IMR-90 (cell line): ENCODE results near the gene TXNDC9. TPM values are rescaled to one million over a fixed set of nuclear protein-coding genes. Genes with fewer than 3 reads are reported as not detected.

Experiments used
- ATAC-seq: fragments of 200-7000 bp; cut with Tn5 transposase; 2 replicates; pipeline ENCODE4 v1.9.1; 2020; ENCODE audit warnings: low read depth, mild to moderate bottlenecking, moderate library complexity
- BruUV-seq: library from RNA; stranded (reverse); fragments of 400-500 nt; replicated peaks from 2 replicates; lab custom pipeline; 2021; lab: Mats Ljungman, UMichigan
- CTCF ChIA-PET: fragments of 300-600 bp; formaldehyde crosslinking; extraction: SDS; loops from one replicate; lab custom pipeline; 2021; ENCODE audit warnings: antibody characterized with exemption; lab: Yijun Ruan, JAX
- POLR2A ChIA-PET: fragments of 300-600 bp; sonication (Branson Sonifier 250); formaldehyde crosslinking; loops from one replicate; lab custom pipeline; 2022; ENCODE audit warnings: antibody characterized with exemption; ENCODE audit not compliant: unreplicated experiment; lab: Charles Lee
- DNase-seq: peaks from one replicate; pipeline ENCODE4 v3.0.0; 2013
- H2AFZ ChIP-seq: replicated peaks from 2 replicates; pipeline ENCODE3; 2013; ENCODE audit warnings: low read length, mild to moderate bottlenecking; ENCODE audit not compliant: poor library complexity
- H2AK5ac ChIP-seq: 2 replicates; pipeline ENCODE4 v1.6.1; 2013; ENCODE audit warnings: low read depth, low read length, inconsistent platforms
- H2AK9ac ChIP-seq: replicated peaks from 2 replicates; pipeline ENCODE3; 2013; ENCODE audit warnings: mild to moderate bottlenecking, low read depth, low read length, moderate library complexity; ENCODE audit not compliant: poor library complexity
- H2BK120ac ChIP-seq: 2 replicates; pipeline ENCODE4 v1.6.1; 2013; ENCODE audit warnings: low read depth, low read length, inconsistent platforms
- H2BK15ac ChIP-seq: 3 replicates; pipeline ENCODE4 v1.6.1; 2013; ENCODE audit warnings: low read depth, low read length, inconsistent platforms
- H2BK20ac ChIP-seq: 2 replicates; pipeline ENCODE4 v1.6.1; 2013; ENCODE audit warnings: low read depth, mild to moderate bottlenecking, inconsistent platforms, low read length, moderate library complexity
- H2BK5ac ChIP-seq: 2 replicates; pipeline ENCODE4 v1.6.1; 2013; ENCODE audit warnings: mild to moderate bottlenecking, low read depth, low read length, inconsistent platforms; ENCODE audit not compliant: poor library complexity, severe bottlenecking
- H3K14ac ChIP-seq: replicated peaks from 2 replicates; pipeline ENCODE4 v1.6.1; 2013; ENCODE audit warnings: low read depth, low read length, inconsistent platforms
- H3K18ac ChIP-seq: 2 replicates; pipeline ENCODE4 v1.6.1; 2013; ENCODE audit warnings: low read depth, low read length, control low read depth
- H3K23ac ChIP-seq: 2 replicates; pipeline ENCODE4 v1.6.1; 2013; ENCODE audit warnings: low read depth, low read length, inconsistent platforms
- H3K27ac ChIP-seq: 2 replicates; pipeline ENCODE4 v1.5.1; 2013; ENCODE audit warnings: mild to moderate bottlenecking, control low read depth, low read length; ENCODE audit not compliant: insufficient read depth
- H3K27me3 ChIP-seq: 2 replicates; pipeline ENCODE4 v1.6.1; 2013; ENCODE audit warnings: low read length; ENCODE audit not compliant: control insufficient read depth, insufficient read depth
- H3K36me3 ChIP-seq: 2 replicates; pipeline ENCODE4 v1.6.1; 2013; ENCODE audit warnings: low read length, mixed read lengths; ENCODE audit not compliant: control insufficient read depth, insufficient read depth
- H3K4ac ChIP-seq: 2 replicates; pipeline ENCODE4 v1.6.1; 2013; ENCODE audit warnings: low read depth, low read length, inconsistent platforms
- H3K4me1 ChIP-seq: 2 replicates; pipeline ENCODE4 v1.6.1; 2013; ENCODE audit warnings: low read length, mixed read lengths; ENCODE audit not compliant: control insufficient read depth, insufficient read depth
- H3K4me2 ChIP-seq: 2 replicates; pipeline ENCODE4 v1.6.1; 2013; ENCODE audit warnings: low read depth, mild to moderate bottlenecking, control low read depth, low read length, moderate library complexity
- H3K4me3 ChIP-seq: 2 replicates; pipeline ENCODE4 v1.5.1; 2013; ENCODE audit warnings: low read depth, mild to moderate bottlenecking, control low read depth, low read length, moderate library complexity; ENCODE audit not compliant: insufficient read depth
- H3K56ac ChIP-seq: 2 replicates; pipeline ENCODE4 v1.6.1; 2013; ENCODE audit warnings: low read length, inconsistent platforms; ENCODE audit not compliant: insufficient read depth; ENCODE audit errors: extremely low read depth
- H3K79me1 ChIP-seq, 2 experiments: 2 replicates each; pipeline ENCODE4 v1.6.1; 2013; ENCODE audit warnings: low read length in 2 of 2, inconsistent platforms in 1 of 2, low read depth in 1 of 2
- H3K9ac ChIP-seq: 2 replicates; pipeline ENCODE4 v1.6.1; 2013; ENCODE audit warnings: low read depth, low read length, control low read depth
- H3K9me1 ChIP-seq: 2 replicates; pipeline ENCODE4 v1.6.1; 2013; ENCODE audit warnings: low read length, inconsistent platforms; ENCODE audit not compliant: insufficient read depth
- H3K9me3 ChIP-seq: 2 replicates; pipeline ENCODE4 v1.6.1; 2013; ENCODE audit warnings: low read length; ENCODE audit not compliant: control insufficient read depth, insufficient read depth
- H4K20me1 ChIP-seq: 2 replicates; pipeline ENCODE4 v1.6.1; 2013; ENCODE audit warnings: low read length, inconsistent platforms; ENCODE audit not compliant: insufficient read depth
- H4K5ac ChIP-seq: 2 replicates; pipeline ENCODE4 v1.6.1; 2013; ENCODE audit warnings: mild to moderate bottlenecking, low read depth, low read length, control low read depth
- H4K8ac ChIP-seq, 2 experiments: 2 replicates each; pipeline ENCODE4 v1.6.1; 2013; ENCODE audit warnings: low read depth in 2 of 2, low read length in 2 of 2, control low read depth in 1 of 2, inconsistent platforms in 1 of 2
- H4K91ac ChIP-seq: 2 replicates; pipeline ENCODE4 v1.6.1; 2013; ENCODE audit warnings: low read depth, low read length, inconsistent platforms; ENCODE audit not compliant: insufficient read depth
- BHLHE40 ChIP-seq: fragments of 150-350 bp; IDR thresholded peaks from 2 replicates; pipeline ENCODE4 v1.6.1; 2016; ENCODE audit warnings: mild to moderate bottlenecking, low read depth, low read length
- CEBPB ChIP-seq: IDR thresholded peaks from 2 replicates; pipeline ENCODE4 v1.6.1; 2012; ENCODE audit warnings: low read depth, low read length, improper control_type of control experiment
- CHD1 ChIP-seq: IDR thresholded peaks from 2 replicates; pipeline ENCODE4 v1.6.1; 2012; ENCODE audit warnings: low read depth, low read length, improper control_type of control experiment
- FOS ChIP-seq: fragments of 150-350 bp; IDR thresholded peaks from 2 replicates; pipeline ENCODE4 v1.6.1; 2016; ENCODE audit warnings: low read depth, low read length
- MAFK ChIP-seq: IDR thresholded peaks from 2 replicates; pipeline ENCODE4 v1.6.1; 2012; ENCODE audit warnings: low read depth, low read length, improper control_type of control experiment
- MAZ ChIP-seq: IDR thresholded peaks from 2 replicates; pipeline ENCODE4 v1.6.1; 2012; ENCODE audit warnings: low read depth, mild to moderate bottlenecking, low read length, improper control_type of control experiment, moderate library complexity, borderline replicate concordance
- MXI1 ChIP-seq: IDR thresholded peaks from 2 replicates; pipeline ENCODE4 v1.6.1; 2012; ENCODE audit warnings: low read depth, mild to moderate bottlenecking, low read length, moderate library complexity, borderline replicate concordance
- NFE2L2 ChIP-seq: fragments of 150-350 bp; IDR thresholded peaks from 2 replicates; pipeline ENCODE4 v1.6.1; 2016; ENCODE audit warnings: low read depth, mild to moderate bottlenecking, low read length
- POLR2A ChIP-seq: IDR thresholded peaks from 2 replicates; pipeline ENCODE4 v1.6.1; 2012; ENCODE audit warnings: mild to moderate bottlenecking, low read depth, low read length
- RAD21 ChIP-seq: IDR thresholded peaks from 2 replicates; pipeline ENCODE4 v1.6.1; 2012; ENCODE audit warnings: low read length, improper control_type of control experiment
- RCOR1 ChIP-seq: IDR thresholded peaks from 2 replicates; pipeline ENCODE4 v1.6.1; 2012; ENCODE audit warnings: mild to moderate bottlenecking, low read length, improper control_type of control experiment; ENCODE audit not compliant: insufficient replicate concordance
- RFX5 ChIP-seq: IDR thresholded peaks from 2 replicates; pipeline ENCODE4 v1.8.0; 2012; ENCODE audit warnings: low read depth, mild to moderate bottlenecking, low read length, moderate library complexity
- SMC3 ChIP-seq: fragments of 150-350 bp; IDR thresholded peaks from 2 replicates; pipeline ENCODE4 v1.6.1; 2016; ENCODE audit warnings: low read depth, mild to moderate bottlenecking, antibody characterized with exemption, low read length, moderate library complexity
- dilution Hi-C: fragments of 300-500 bp; cut with HindIII; formaldehyde crosslinking; loops from one replicate; pipeline ENCODE4 v1.14.3; 2018; ENCODE audit warnings: low sequenced_read_pairs; ENCODE audit not compliant: unreplicated experiment
- in situ Hi-C: fragments of 300-500 bp; cut with MboI; formaldehyde crosslinking; loops from 3 replicates; pipeline ENCODE4 v1.14.3; 2019; ENCODE audit warnings: low sequenced_read_pairs, inconsistent platforms, mixed read lengths
- intact Hi-C: fragments of 100-400 bp; cut with micrococcal nuclease; formaldehyde crosslinking; loops from 2 replicates; pipeline ENCODE4 v1.10.0; 2022
- polyA plus RNA-seq, 3 experiments: library from polyadenylated mRNA; depleted of rRNA; stranded (reverse); fragments of >200 nt; gene quantifications; 2 replicates each; pipeline ENCODE4 v1.2.3, GENCODE V29; 2012; ENCODE audit warnings: low replicate concordance in 1 of 3
- total RNA-seq: library from RNA; depleted of rRNA; stranded (reverse); fragments of >200 nt; gene quantifications from 2 replicates; pipeline ENCODE4 v1.2.3, GENCODE V29; 2012
- TF ChIP-seq, protein P1 (sequence below): fragments of 150-350 bp; IDR thresholded peaks from 2 replicates; pipeline ENCODE4 v1.6.1; 2017; ENCODE audit warnings: mild to moderate bottlenecking, antibody characterized with exemption, low read length, low read depth
- TF ChIP-seq, protein P2 (sequence below): conservative IDR thresholded peaks from 2 replicates; pipeline ENCODE4 v1.5.1; 2012; ENCODE audit warnings: mild to moderate bottlenecking, low read depth, low read length, improper control_type of control experiment
- TF ChIP-seq, protein P3 (sequence below): fragments of 150-350 bp; IDR thresholded peaks from 2 replicates; pipeline ENCODE4 v1.6.1; 2016; ENCODE audit warnings: low read depth, mild to moderate bottlenecking, low read length, moderate library complexity, borderline replicate concordance

TXNDC9 gene
- total and polyA plus RNA-seq, 2 of the 4 experiments (the other 2 are of a cell fraction): 33.9 to 55.4 TPM

DNA sequence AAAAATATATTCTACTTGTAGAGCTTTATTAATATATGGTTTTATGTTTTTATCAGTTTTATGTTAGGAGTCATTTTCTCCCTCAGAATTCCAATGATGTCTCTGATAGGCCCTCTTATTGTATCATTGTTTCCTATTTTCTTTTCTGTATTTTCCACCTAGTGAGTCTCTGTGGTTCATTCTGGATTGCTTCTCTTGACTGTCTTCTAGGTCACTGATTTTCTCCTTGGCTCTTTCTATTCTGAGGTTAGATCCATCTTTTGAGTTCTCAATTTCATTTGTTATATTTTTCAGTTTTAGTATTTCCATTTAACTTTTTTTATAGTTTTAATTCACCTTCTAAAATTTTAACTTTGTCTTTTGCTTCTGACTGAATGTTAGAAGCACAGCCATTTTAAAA is 38.6 kb upstream of the TXNDC9 start:
- Histone ChIP-seq H3K9me1 (0 out of 2 replicates have a peak, but pooled peaks cover 3% of the 10 kb centered on the region), H3K18ac (no peak overlapping the region), H3K27ac (no peak overlapping the region), H3K23ac (no peak overlapping the region), H4K91ac (no peak overlapping the region), H2BK120ac (no peak overlapping the region), H2BK5ac (no peak overlapping the region), H3K56ac (no peak overlapping the region), H3K4ac (no peak overlapping the region), H3K4me1 (no peaks in the 10 kb centered on the region), H2BK20ac (no peak overlapping the region), H2BK15ac (no peak overlapping the region), H2AK9ac (no peak overlapping the region), H3K27me3 (no peaks in the 10 kb centered on the region), H2AK5ac (no peak overlapping the region), H4K5ac (no peak overlapping the region), H3K9me3 (peaks cover 2% of the 10 kb centered on the region; the same call in 1 of the 2 replicates), H3K4me3 (no peak overlapping the region), H4K20me1 (no peaks in the 10 kb centered on the region), H3K14ac (no peak overlapping the region), H3K9ac (no peak overlapping the region), H3K4me2 (no peak overlapping the region), H3K79me1 (peaks cover 0 to 6% of the 10 kb centered on the region in 2 experiments; a peak in 1 of 4 replicates), H3K36me3 (peaks cover 30% of the 10 kb centered on the region), H2AFZ (no peak overlapping the region), H4K8ac (no peak overlapping the region)
- CTCF ChIA-PET: no interaction called here
- TF ChIP-seq RFX5: no peak
- TF ChIP-seq, protein P1, sequence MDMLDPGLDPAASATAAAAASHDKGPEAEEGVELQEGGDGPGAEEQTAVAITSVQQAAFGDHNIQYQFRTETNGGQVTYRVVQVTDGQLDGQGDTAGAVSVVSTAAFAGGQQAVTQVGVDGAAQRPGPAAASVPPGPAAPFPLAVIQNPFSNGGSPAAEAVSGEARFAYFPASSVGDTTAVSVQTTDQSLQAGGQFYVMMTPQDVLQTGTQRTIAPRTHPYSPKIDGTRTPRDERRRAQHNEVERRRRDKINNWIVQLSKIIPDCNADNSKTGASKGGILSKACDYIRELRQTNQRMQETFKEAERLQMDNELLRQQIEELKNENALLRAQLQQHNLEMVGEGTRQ: no peak
- no peak for TF ChIP-seq RCOR1
- TF ChIP-seq POLR2A: no peak
- no peak for TF ChIP-seq CEBPB
- no peak for TF ChIP-seq MAZ
- TF ChIP-seq MAFK: no peak
- TF ChIP-seq CHD1: no peak
- TF ChIP-seq NFE2L2: no peak
- TF ChIP-seq, protein P2, sequence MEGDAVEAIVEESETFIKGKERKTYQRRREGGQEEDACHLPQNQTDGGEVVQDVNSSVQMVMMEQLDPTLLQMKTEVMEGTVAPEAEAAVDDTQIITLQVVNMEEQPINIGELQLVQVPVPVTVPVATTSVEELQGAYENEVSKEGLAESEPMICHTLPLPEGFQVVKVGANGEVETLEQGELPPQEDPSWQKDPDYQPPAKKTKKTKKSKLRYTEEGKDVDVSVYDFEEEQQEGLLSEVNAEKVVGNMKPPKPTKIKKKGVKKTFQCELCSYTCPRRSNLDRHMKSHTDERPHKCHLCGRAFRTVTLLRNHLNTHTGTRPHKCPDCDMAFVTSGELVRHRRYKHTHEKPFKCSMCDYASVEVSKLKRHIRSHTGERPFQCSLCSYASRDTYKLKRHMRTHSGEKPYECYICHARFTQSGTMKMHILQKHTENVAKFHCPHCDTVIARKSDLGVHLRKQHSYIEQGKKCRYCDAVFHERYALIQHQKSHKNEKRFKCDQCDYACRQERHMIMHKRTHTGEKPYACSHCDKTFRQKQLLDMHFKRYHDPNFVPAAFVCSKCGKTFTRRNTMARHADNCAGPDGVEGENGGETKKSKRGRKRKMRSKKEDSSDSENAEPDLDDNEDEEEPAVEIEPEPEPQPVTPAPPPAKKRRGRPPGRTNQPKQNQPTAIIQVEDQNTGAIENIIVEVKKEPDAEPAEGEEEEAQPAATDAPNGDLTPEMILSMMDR: no peak
- no peak for TF ChIP-seq FOS
- TF ChIP-seq BHLHE40: no peak
- TF ChIP-seq, protein P3, sequence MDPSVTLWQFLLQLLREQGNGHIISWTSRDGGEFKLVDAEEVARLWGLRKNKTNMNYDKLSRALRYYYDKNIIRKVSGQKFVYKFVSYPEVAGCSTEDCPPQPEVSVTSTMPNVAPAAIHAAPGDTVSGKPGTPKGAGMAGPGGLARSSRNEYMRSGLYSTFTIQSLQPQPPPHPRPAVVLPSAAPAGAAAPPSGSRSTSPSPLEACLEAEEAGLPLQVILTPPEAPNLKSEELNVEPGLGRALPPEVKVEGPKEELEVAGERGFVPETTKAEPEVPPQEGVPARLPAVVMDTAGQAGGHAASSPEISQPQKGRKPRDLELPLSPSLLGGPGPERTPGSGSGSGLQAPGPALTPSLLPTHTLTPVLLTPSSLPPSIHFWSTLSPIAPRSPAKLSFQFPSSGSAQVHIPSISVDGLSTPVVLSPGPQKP: no peak
- no peak for TF ChIP-seq SMC3
- TF ChIP-seq RAD21: no peak
- no peak for TF ChIP-seq MXI1
- in situ Hi-C loops: no loop called here
- POLR2A ChIA-PET: no interaction called here
- DNase-seq (no peak), ATAC-seq (no peak)
- dilution Hi-C loops: no loop called here
- BruUV-seq: no TSS peak
- intact Hi-C loops: no loop called here
